ENCODE data around the gene UAP1. TPM values are rescaled to one million over a fixed set of nuclear protein-coding genes. Genes with fewer than 3 reads are reported as not detected.
A peak's percentile ranks its signal among the peaks of the same experiment; 100 is the strongest.

The UAP1 gene
- polyA plus RNA-seq, 3 donors, result 31.7 to 37.3 (median 35.7) TPM

- no peak for DNase-seq (ENCODE audit: low read depth in 3 of 3, low spot score in 2 of 3)
Observed at GRCh38 chr1:162612606-162613400, 51.3 kb downstream of the UAP1 start.

GRCh38 chr1:162616848-162617247 lies 55.3 kb downstream of the UAP1 start:
- no peak for DNase-seq (ENCODE audit: low read depth in 3 of 3, low spot score in 2 of 3)

- DNase-seq (ENCODE audit: low read depth in 3 of 3, low spot score in 2 of 3), result no peak
Observed at GRCh38 chr1:162617513-162617912, 56.0 kb downstream of the UAP1 start.

- no peak for DNase-seq (ENCODE audit: low read depth in 3 of 3, low spot score in 2 of 3)
Observed at GRCh38 chr1:162619076-162619475, 57.6 kb downstream of the UAP1 start.

GRCh38 chr1:162621256-162621655 lies 59.7 kb downstream of the UAP1 start:
- no peak for DNase-seq (ENCODE audit: low read depth in 3 of 3, low spot score in 2 of 3)

GRCh38 chr1:162625679-162626078 lies 64.2 kb downstream of the UAP1 start:
- no peak for DNase-seq (ENCODE audit: low read depth in 3 of 3, low spot score in 2 of 3)

GRCh38 chr1:162626094-162626493 lies 64.6 kb downstream of the UAP1 start:
- no peak for DNase-seq (ENCODE audit: low read depth in 3 of 3, low spot score in 2 of 3)

GRCh38 chr1:162626761-162627160 lies 65.2 kb downstream of the UAP1 start:
- no peak for DNase-seq (ENCODE audit: low read depth in 3 of 3, low spot score in 2 of 3)

GRCh38 chr1:162627662-162628296 lies 66.3 kb downstream of the UAP1 start:
- no peak for DNase-seq (ENCODE audit: low read depth in 3 of 3, low spot score in 2 of 3)

- no peak for DNase-seq (ENCODE audit: low read depth in 3 of 3, low spot score in 2 of 3)
Observed at GRCh38 chr1:162629077-162629627, 67.6 kb downstream of the UAP1 start.

- DNase-seq (ENCODE audit: low read depth in 3 of 3, low spot score in 2 of 3), result no peak
Observed at GRCh38 chr1:162629651-162630050, 68.1 kb downstream of the UAP1 start.

GRCh38 chr1:162631546-162632191 lies 70.1 kb downstream of the UAP1 start:
- DNase-seq (ENCODE audit: low read depth in 3 of 3, low spot score in 2 of 3), result no peak

- DNase-seq (ENCODE audit: low read depth in 3 of 3, low spot score in 2 of 3), result peak in 2 of 3 donors; percentile 43 to 62
Observed at GRCh38 chr1:162632217-162632666, 70.7 kb downstream of the UAP1 start, which contains the start of gene DDR2. Gene DDR2 (plus strand): TSS chr1:162632464. CDS start chr1:162719064, 86,600 bp downstream.

GRCh38 chr1:162632698-162633080 lies 71.2 kb downstream of the UAP1 start:
- no peak for DNase-seq (ENCODE audit: low read depth in 3 of 3, low spot score in 2 of 3)

- no peak for DNase-seq (ENCODE audit: low read depth in 3 of 3, low spot score in 2 of 3)
Observed at GRCh38 chr1:162633081-162633762, 71.7 kb downstream of the UAP1 start.

- DNase-seq (ENCODE audit: low read depth in 3 of 3, low spot score in 2 of 3), result no peak
Observed at GRCh38 chr1:162635418-162635817, 73.9 kb downstream of the UAP1 start.

- no peak for DNase-seq (ENCODE audit: low read depth in 3 of 3, low spot score in 2 of 3)
Observed at GRCh38 chr1:162639718-162640117, 78.2 kb downstream of the UAP1 start.

GRCh38 chr1:162641114-162641513 lies 79.6 kb downstream of the UAP1 start:
- DNase-seq (ENCODE audit: low read depth in 3 of 3, low spot score in 2 of 3), result no peak

- no peak for DNase-seq (ENCODE audit: low read depth in 3 of 3, low spot score in 2 of 3)
Observed at GRCh38 chr1:162644986-162645314, 83.4 kb downstream of the UAP1 start.

- DNase-seq (ENCODE audit: low read depth in 3 of 3, low spot score in 2 of 3), result no peak
Observed at GRCh38 chr1:162645666-162646065, 84.1 kb downstream of the UAP1 start.

- DNase-seq (ENCODE audit: low read depth in 3 of 3, low spot score in 2 of 3), result no peak
Observed at GRCh38 chr1:162649583-162649982, 88.1 kb downstream of the UAP1 start.
